ENCODE data around the gene FUT8. TPM values are rescaled to one million over a fixed set of nuclear protein-coding genes. Genes with fewer than 3 reads are reported as not detected.

The FUT8 gene
- polyA plus RNA-seq, 1 of the 3 experiments (the other 2 are of a cell fraction) = 31.7 TPM

GRCh38 chr14:65366802-65367565 lies 45.5 kb upstream of the FUT8 start (continued):
- no peak for TF ChIP-seq FOSL2 (IDR thresholded peaks at IDR 0.05; ENCODE audit: borderline replicate concordance, low read depth)
- TF ChIP-seq, protein P1, sequence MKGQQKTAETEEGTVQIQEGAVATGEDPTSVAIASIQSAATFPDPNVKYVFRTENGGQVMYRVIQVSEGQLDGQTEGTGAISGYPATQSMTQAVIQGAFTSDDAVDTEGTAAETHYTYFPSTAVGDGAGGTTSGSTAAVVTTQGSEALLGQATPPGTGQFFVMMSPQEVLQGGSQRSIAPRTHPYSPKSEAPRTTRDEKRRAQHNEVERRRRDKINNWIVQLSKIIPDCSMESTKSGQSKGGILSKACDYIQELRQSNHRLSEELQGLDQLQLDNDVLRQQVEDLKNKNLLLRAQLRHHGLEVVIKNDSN (IDR thresholded peaks at IDR 0.05; ENCODE audit: borderline replicate concordance, low read depth) = no peak
- no peak for TF ChIP-seq FOXJ3 (CRISPR knock-in tag; IDR thresholded peaks at IDR 0.05)

DNA sequence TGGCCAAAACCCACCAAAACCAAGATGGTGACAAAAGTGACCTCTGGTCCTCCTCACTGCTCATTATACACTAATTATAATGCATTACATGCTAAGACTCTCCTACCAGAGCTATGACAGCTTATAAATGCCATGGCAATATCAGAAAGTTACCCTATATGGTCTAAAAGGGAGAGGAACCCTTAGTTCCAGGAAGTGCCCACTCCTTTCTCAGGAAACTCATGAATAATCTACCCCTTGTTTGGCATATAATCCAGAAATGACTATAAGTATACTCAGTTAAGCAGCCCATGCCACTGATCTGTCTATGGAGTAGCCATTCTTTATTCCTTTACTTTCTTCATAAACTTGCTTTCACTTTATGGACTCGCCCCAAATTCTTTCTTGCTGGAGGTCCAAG lies 43.0 kb upstream of the FUT8 start:
- WGBS (ENCODE audit: low lambda C conversion rate) = 92% methylated on average over 1 of the region's 1 CpG
- no peak for DNase-seq

More for the DNA sequence above, 43.0 kb upstream of the FUT8 start:
- Histone ChIP-seq H3K36me3 (replicated peaks in 1 of 2; ENCODE audit: control insufficient read depth in 1 of 2, insufficient read depth in 2 of 2, low read length in 1 of 2) (no peaks in the 10 kb centered on the region), H3K27ac (ENCODE audit: low read depth in 2 of 2, low read length in 1 of 2) (no peak overlapping the region), H3K4me3 (ENCODE audit: low read depth in 2 of 2, low read length in 1 of 2) (no peak overlapping the region), H4K20me1 (ENCODE audit: insufficient read depth) (no peaks in the 10 kb centered on the region), H3K9me3 (no peaks in the 10 kb centered on the region), H3K79me2 (ENCODE audit: insufficient read depth) (no peaks in the 10 kb centered on the region), H3K4me1 (ENCODE audit: control insufficient read depth in 1 of 2, insufficient read depth in 2 of 2, low read depth in 1 of 2, low read length in 1 of 2) (no peaks in the 10 kb centered on the region; a peak in 1 of 4 replicates), H2AFZ (ENCODE audit: low read depth) (no peak overlapping the region), H3K9me2 (no peaks in the 10 kb centered on the region), H3K9ac (no peak overlapping the region), H3F3A (replicated peaks; ENCODE audit: insufficient read depth) (no peaks in the 10 kb centered on the region), H3K4me2 (no peak overlapping the region), H3K27me3 (ENCODE audit: insufficient read depth) (no peaks in the 10 kb centered on the region)
- ChIA-PET CTCF (interaction anchor here (0.7 kb wide), 1 partner anchor 10 kb away, joined by 3 read pairs; no protein-coding TSS in a partner anchor), POLR2A (no interaction called here)
- TF ChIP-seq PBX3 (IDR thresholded peaks at IDR 0.05) = no peak
- no peak for TF ChIP-seq JUND (IDR thresholded peaks at IDR 0.05)
- no peak for TF ChIP-seq SIN3A (IDR thresholded peaks at IDR 0.05; ENCODE audit: borderline replicate concordance, low read depth, low read length)
- no peak for TF ChIP-seq FOSL2 (IDR thresholded peaks at IDR 0.05; ENCODE audit: borderline replicate concordance, low read depth)
- TF ChIP-seq RCOR1 (IDR thresholded peaks at IDR 0.05; ENCODE audit: low read length) = no peak
- no peak for TF ChIP-seq NFIC (IDR thresholded peaks at IDR 0.05; ENCODE audit: borderline replicate concordance)
- TF ChIP-seq NRF1 (IDR thresholded peaks at IDR 0.05; ENCODE audit: low read depth, low read length) = no peak
- TF ChIP-seq ELF1 (IDR thresholded peaks at IDR 0.05) = no peak
- no peak for TF ChIP-seq RAD21 (IDR thresholded peaks at IDR 0.05; ENCODE audit: low read length)
- TF ChIP-seq POLR2AphosphoS5 (IDR thresholded peaks at IDR 0.05; ENCODE audit: low read depth, low read length) = no peak
- no peak for TF ChIP-seq YY1 (IDR thresholded peaks at IDR 0.05; ENCODE audit: low read depth)
- TF ChIP-seq EZH2phosphoT487 (IDR thresholded peaks at IDR 0.05; ENCODE audit: borderline replicate concordance, low read depth) = no peak
- TF ChIP-seq CHD2 (IDR thresholded peaks at IDR 0.05; ENCODE audit: low read length, partially characterized antibody) = no peak
- no peak for TF ChIP-seq TEAD4 (IDR thresholded peaks at IDR 0.05; ENCODE audit: borderline replicate concordance, insufficient read depth)
- no peak for TF ChIP-seq ZBTB33 (IDR thresholded peaks at IDR 0.05; ENCODE audit: borderline replicate concordance, low read depth)
- no peak for TF ChIP-seq MXI1 (IDR thresholded peaks at IDR 0.05; ENCODE audit: low read depth, low read length)
- TF ChIP-seq REST (IDR thresholded peaks at IDR 0.05; ENCODE audit: low read depth, low read length) = no peak
- TF ChIP-seq, protein P2, sequence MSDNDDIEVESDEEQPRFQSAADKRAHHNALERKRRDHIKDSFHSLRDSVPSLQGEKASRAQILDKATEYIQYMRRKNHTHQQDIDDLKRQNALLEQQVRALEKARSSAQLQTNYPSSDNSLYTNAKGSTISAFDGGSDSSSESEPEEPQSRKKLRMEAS (IDR thresholded peaks at IDR 0.05; ENCODE audit: low read depth) = no peak
- TF ChIP-seq, protein P3, sequence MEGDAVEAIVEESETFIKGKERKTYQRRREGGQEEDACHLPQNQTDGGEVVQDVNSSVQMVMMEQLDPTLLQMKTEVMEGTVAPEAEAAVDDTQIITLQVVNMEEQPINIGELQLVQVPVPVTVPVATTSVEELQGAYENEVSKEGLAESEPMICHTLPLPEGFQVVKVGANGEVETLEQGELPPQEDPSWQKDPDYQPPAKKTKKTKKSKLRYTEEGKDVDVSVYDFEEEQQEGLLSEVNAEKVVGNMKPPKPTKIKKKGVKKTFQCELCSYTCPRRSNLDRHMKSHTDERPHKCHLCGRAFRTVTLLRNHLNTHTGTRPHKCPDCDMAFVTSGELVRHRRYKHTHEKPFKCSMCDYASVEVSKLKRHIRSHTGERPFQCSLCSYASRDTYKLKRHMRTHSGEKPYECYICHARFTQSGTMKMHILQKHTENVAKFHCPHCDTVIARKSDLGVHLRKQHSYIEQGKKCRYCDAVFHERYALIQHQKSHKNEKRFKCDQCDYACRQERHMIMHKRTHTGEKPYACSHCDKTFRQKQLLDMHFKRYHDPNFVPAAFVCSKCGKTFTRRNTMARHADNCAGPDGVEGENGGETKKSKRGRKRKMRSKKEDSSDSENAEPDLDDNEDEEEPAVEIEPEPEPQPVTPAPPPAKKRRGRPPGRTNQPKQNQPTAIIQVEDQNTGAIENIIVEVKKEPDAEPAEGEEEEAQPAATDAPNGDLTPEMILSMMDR (IDR thresholded peaks at IDR 0.05) = no peak
- no peak for TF ChIP-seq FOXJ3 (CRISPR knock-in tag; IDR thresholded peaks at IDR 0.05)
